ENCODE data around the gene DPYD. TPM values are rescaled to one million over a fixed set of nuclear protein-coding genes. Genes with fewer than 3 reads are reported as not detected.
A peak's percentile ranks its signal among the peaks of the same experiment; 100 is the strongest.

Gene DPYD
- total and polyA plus RNA-seq, 9 of the 15 experiments (the other 6 are each of a cell fraction or from before 2014, with no cell fraction given): 0.03 to 0.25 (median 0.08) TPM; not detected in 2

DNA sequence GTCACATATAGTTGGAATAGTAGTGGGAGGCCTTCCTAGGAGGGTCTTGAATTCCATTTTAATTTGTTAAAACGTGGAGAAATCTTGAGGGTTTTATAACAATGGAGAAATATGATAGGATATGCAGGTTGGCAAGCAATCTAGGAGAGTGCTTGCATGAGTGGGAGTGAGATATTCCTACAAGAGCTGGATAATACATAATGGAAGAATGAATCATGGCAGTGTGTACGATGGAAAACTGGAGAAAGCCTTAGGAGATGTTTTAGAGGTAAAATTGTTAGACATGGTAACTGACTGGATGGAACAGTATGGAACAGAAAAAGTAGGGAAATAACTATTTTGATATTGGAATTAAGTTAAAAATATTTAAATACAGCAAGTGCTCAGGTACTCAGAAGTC is 846.9 kb downstream of the DPYD start:
- DNase-seq (ENCODE audit: extremely low read depth in 1 of 4, low spot score in 3 of 4) (no peak), ATAC-seq (no peak), FAIRE-seq (no peak)
- Histone ChIP-seq H3K27me3 (ENCODE audit: control insufficient read depth in 2 of 2, insufficient read depth in 2 of 2, low read length in 2 of 2) (no peaks in the 10 kb centered on the region), H3K4me2 (ENCODE audit: insufficient read depth, low read length) (no peak overlapping the region), H3K9ac (ENCODE audit: insufficient read depth in 1 of 2, low read depth in 2 of 2, low read length in 2 of 2) (no peak overlapping the region), H3K9me3 (replicated peaks; ENCODE audit: control insufficient read depth, insufficient read depth, low read depth, low read length) (no peaks in the 10 kb centered on the region; the same call in 1 of the 2 replicates), H3K36me3 (ENCODE audit: control insufficient read depth, insufficient read depth, low read length) (no peaks in the 10 kb centered on the region), H4K20me1 (replicated peaks; ENCODE audit: control insufficient read depth, insufficient read depth, low read length) (no peaks in the 10 kb centered on the region), H2AFZ (ENCODE audit: low read depth, low read length) (no peak overlapping the region), H3K9me1 (ENCODE audit: control insufficient read depth, insufficient read depth, low read length) (no peaks in the 10 kb centered on the region), H3K79me2 (ENCODE audit: control insufficient read depth, insufficient read depth, low read length) (no peaks in the 10 kb centered on the region), H3K4me3 (no peak overlapping the region), H3K4me1 (replicated peaks in 1 of 2; ENCODE audit: control insufficient read depth in 2 of 2, insufficient read depth in 2 of 2, low read length in 2 of 2) (no peaks in the 10 kb centered on the region), H3K27ac (ENCODE audit: extremely low read depth, low read depth, low read length) (no peak overlapping the region)
- ChIA-PET POLR2A (no interaction called here), CTCF (ENCODE audit: low intra/inter-chr PET ratio) (no interaction called here)
- intact Hi-C loops (cut with micrococcal nuclease) (no loop called here), in situ Hi-C loops (cut with MboI) (no loop called here)
- TF ChIP-seq TAF9B (IDR thresholded peaks at IDR 0.05; ENCODE audit: partially characterized antibody): no peak
- TF ChIP-seq BRCA1 (IDR thresholded peaks at IDR 0.05): no peak
- TF ChIP-seq BRCA1 (CRISPR knock-in tag; IDR thresholded peaks at IDR 0.05): no peak
- 0% methylated on average over 2 of the region's 2 CpGs for WGBS (ENCODE audit: insufficient coverage, low coverage, missing lambda C conversion rate)
- BruUV-seq (replicated peaks): no TSS peak

DNA sequence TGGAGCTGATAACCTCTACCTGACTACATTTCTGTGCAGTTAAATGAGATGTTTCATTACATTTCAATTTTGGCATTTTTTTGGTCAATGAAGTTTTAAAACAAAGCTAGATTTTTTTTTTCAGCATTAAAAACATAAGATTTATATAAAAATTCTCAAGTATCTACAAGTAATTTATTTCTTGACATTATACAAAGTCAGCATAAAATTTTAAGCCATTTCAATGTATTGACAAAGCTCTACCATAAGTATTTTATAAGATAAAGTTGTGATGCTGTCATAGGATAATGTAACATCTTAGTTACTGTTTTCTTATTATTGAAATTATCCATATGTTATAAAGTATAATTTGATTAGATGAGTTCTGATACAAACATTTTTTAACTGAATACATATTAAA is 847.7 kb downstream of the DPYD start:
- Histone ChIP-seq H3K79me2 (ENCODE audit: control insufficient read depth, insufficient read depth, low read length) (no peaks in the 10 kb centered on the region), H3K4me3 (no peak overlapping the region), H3K27ac (ENCODE audit: extremely low read depth, low read depth, low read length) (no peak overlapping the region), H4K20me1 (replicated peaks; ENCODE audit: control insufficient read depth, insufficient read depth, low read length) (no peaks in the 10 kb centered on the region), H3K4me1 (replicated peaks in 1 of 2; ENCODE audit: control insufficient read depth in 2 of 2, insufficient read depth in 2 of 2, low read length in 2 of 2) (no peaks in the 10 kb centered on the region), H3K36me3 (ENCODE audit: control insufficient read depth, insufficient read depth, low read length) (no peaks in the 10 kb centered on the region), H3K9me1 (ENCODE audit: control insufficient read depth, insufficient read depth, low read length) (no peaks in the 10 kb centered on the region), H3K4me2 (ENCODE audit: insufficient read depth, low read length) (no peak overlapping the region), H2AFZ (ENCODE audit: low read depth, low read length) (no peak overlapping the region), H3K9me3 (replicated peaks; ENCODE audit: control insufficient read depth, insufficient read depth, low read depth, low read length) (no peaks in the 10 kb centered on the region; the same call in 1 of the 2 replicates), H3K27me3 (ENCODE audit: control insufficient read depth in 2 of 2, insufficient read depth in 2 of 2, low read length in 2 of 2) (no peaks in the 10 kb centered on the region), H3K9ac (ENCODE audit: insufficient read depth in 1 of 2, low read depth in 2 of 2, low read length in 2 of 2) (no peak overlapping the region)
- intact Hi-C loops (cut with micrococcal nuclease): no loop called here
- in situ Hi-C loops (cut with MboI): no loop called here
- FAIRE-seq (no peak), ATAC-seq (no peak), DNase-seq (ENCODE audit: extremely low read depth in 1 of 4, low spot score in 3 of 4) (no peak)
- ChIA-PET CTCF (ENCODE audit: low intra/inter-chr PET ratio) (no interaction called here), POLR2A (no interaction called here)
- no TSS peak for BruUV-seq (replicated peaks)
- TF ChIP-seq MAFG (tag; conservative IDR thresholded peaks at IDR 0.05) (0 out of 2 replicates have a peak, but pooled peaks have one; percentile 27), C11orf30 (IDR thresholded peaks at IDR 0.05; ENCODE audit: low read depth) (peak; percentile 44; the same call in 1 of the 2 replicates), CHCHD3 (CRISPR knock-in tag; IDR thresholded peaks at IDR 0.05) (no peak), PRMT5 (CRISPR knock-in tag; IDR thresholded peaks at IDR 0.05) (no peak), DDX20 (tag; IDR thresholded peaks at IDR 0.05; ENCODE audit: low read depth) (no peak), ZNF717 (CRISPR knock-in tag; IDR thresholded peaks at IDR 0.05) (no peak), ZNF274 (IDR thresholded peaks at IDR 0.05; ENCODE audit: borderline replicate concordance, low read depth, low read length) (no peak), ZNF316 (IDR thresholded peaks at IDR 0.05) (peak; percentile 79), ELF4 (CRISPR knock-in tag; IDR thresholded peaks at IDR 0.05) (no peak)
- TF ChIP-seq, protein P1, sequence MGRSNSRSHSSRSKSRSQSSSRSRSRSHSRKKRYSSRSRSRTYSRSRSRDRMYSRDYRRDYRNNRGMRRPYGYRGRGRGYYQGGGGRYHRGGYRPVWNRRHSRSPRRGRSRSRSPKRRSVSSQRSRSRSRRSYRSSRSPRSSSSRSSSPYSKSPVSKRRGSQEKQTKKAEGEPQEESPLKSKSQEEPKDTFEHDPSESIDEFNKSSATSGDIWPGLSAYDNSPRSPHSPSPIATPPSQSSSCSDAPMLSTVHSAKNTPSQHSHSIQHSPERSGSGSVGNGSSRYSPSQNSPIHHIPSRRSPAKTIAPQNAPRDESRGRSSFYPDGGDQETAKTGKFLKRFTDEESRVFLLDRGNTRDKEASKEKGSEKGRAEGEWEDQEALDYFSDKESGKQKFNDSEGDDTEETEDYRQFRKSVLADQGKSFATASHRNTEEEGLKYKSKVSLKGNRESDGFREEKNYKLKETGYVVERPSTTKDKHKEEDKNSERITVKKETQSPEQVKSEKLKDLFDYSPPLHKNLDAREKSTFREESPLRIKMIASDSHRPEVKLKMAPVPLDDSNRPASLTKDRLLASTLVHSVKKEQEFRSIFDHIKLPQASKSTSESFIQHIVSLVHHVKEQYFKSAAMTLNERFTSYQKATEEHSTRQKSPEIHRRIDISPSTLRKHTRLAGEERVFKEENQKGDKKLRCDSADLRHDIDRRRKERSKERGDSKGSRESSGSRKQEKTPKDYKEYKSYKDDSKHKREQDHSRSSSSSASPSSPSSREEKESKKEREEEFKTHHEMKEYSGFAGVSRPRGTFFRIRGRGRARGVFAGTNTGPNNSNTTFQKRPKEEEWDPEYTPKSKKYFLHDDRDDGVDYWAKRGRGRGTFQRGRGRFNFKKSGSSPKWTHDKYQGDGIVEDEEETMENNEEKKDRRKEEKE (IDR thresholded peaks at IDR 0.05; ENCODE audit: borderline replicate concordance in 1 of 2, control insufficient read depth in 1 of 2, low read depth in 2 of 2, low read length in 1 of 2): no peak
- TF ChIP-seq, protein P2, sequence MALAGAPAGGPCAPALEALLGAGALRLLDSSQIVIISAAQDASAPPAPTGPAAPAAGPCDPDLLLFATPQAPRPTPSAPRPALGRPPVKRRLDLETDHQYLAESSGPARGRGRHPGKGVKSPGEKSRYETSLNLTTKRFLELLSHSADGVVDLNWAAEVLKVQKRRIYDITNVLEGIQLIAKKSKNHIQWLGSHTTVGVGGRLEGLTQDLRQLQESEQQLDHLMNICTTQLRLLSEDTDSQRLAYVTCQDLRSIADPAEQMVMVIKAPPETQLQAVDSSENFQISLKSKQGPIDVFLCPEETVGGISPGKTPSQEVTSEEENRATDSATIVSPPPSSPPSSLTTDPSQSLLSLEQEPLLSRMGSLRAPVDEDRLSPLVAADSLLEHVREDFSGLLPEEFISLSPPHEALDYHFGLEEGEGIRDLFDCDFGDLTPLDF (CRISPR knock-in tag; IDR thresholded peaks at IDR 0.05): no peak
